SK-N-SH treated with all-trans-retinoic acid at 6 μM for 48 hours (cell line): ENCODE results near the gene IARS1.

ENCODE experiments used
- ATAC-seq: fragments of 200-7000 bp; cut with Tn5 transposase; 3 replicates; pipeline ENCODE4 v1.9.1; 2020; ENCODE audit warnings: mild to moderate bottlenecking, moderate library complexity
- ARNTL ChIP-seq: fragments of 450-650 bp; formaldehyde crosslinking; IDR thresholded peaks from 2 replicates; pipeline ENCODE4 v1.5.0; 2020; ENCODE audit warnings: low read depth, mild to moderate bottlenecking, moderate library complexity, borderline replicate concordance
- CSDC2 ChIP-seq: fragments of 250-450 bp; sonication (Bioruptor Pico); IDR thresholded peaks from 2 replicates; pipeline ENCODE4 v1.5.0; 2020; ENCODE audit warnings: mild to moderate bottlenecking, moderate library complexity
- ESRRG ChIP-seq: fragments of 250-450 bp; sonication (Bioruptor Pico); IDR thresholded peaks from 2 replicates; pipeline ENCODE4 v1.6.1; 2021; ENCODE audit warnings: mild to moderate bottlenecking
- GLIS3 ChIP-seq: fragments of 250-450 bp; sonication (Bioruptor Pico); IDR thresholded peaks from 2 replicates; pipeline ENCODE4 v1.5.0; 2020; ENCODE audit warnings: mild to moderate bottlenecking, moderate library complexity
- ISL1 ChIP-seq: fragments of 250-450 bp; sonication (Bioruptor Pico); IDR thresholded peaks from 2 replicates; pipeline ENCODE4 v2.1.2; 2022; ENCODE audit warnings: mild to moderate bottlenecking, moderate library complexity
- OSR1 ChIP-seq: fragments of 250-450 bp; sonication (Bioruptor Pico); IDR thresholded peaks from 2 replicates; pipeline ENCODE4 v1.8.0; 2022; ENCODE audit warnings: moderate library complexity, mild to moderate bottlenecking, inconsistent platforms
- PPARA ChIP-seq: fragments of 250-450 bp; sonication (Bioruptor Pico); IDR thresholded peaks from 2 replicates; pipeline ENCODE4 v1.5.0; 2020; ENCODE audit warnings: mild to moderate bottlenecking, borderline replicate concordance
- RARB ChIP-seq: fragments of 250-450 bp; sonication (Bioruptor Pico); IDR thresholded peaks from 2 replicates; pipeline ENCODE4 v1.8.0; 2021; ENCODE audit warnings: mild to moderate bottlenecking, moderate library complexity
- SNAI2 ChIP-seq: fragments of 250-450 bp; sonication (Bioruptor Pico); IDR thresholded peaks from 2 replicates; pipeline ENCODE4 v1.5.0; 2020; ENCODE audit warnings: mild to moderate bottlenecking, moderate library complexity
- TCF4 ChIP-seq: fragments of 250-450 bp; sonication (Bioruptor Pico); IDR thresholded peaks from 2 replicates; pipeline ENCODE4 v1.8.0; 2021; ENCODE audit warnings: mild to moderate bottlenecking, moderate library complexity, borderline replicate concordance
- TOX ChIP-seq: fragments of 250-450 bp; sonication (Bioruptor Pico); IDR thresholded peaks from 2 replicates; pipeline ENCODE4 v1.8.0; 2021; ENCODE audit warnings: mild to moderate bottlenecking, moderate library complexity, borderline replicate concordance
- ZC3H10 ChIP-seq: fragments of 250-450 bp; sonication (Bioruptor Pico); IDR thresholded peaks from 2 replicates; pipeline ENCODE4 v1.5.1; 2021; ENCODE audit warnings: mild to moderate bottlenecking, moderate library complexity
- ZFP3 ChIP-seq: fragments of 250-450 bp; sonication (Bioruptor Pico); IDR thresholded peaks from 2 replicates; pipeline ENCODE4 v1.5.0; 2020; ENCODE audit warnings: mild to moderate bottlenecking, moderate library complexity
- ZFP30 ChIP-seq: fragments of 450-650 bp; formaldehyde crosslinking; IDR thresholded peaks from 2 replicates; pipeline ENCODE4 v1.5.0; 2022; ENCODE audit warnings: mild to moderate bottlenecking, moderate library complexity
- ZNF565 ChIP-seq: fragments of 450-650 bp; formaldehyde crosslinking; conservative IDR thresholded peaks from 2 replicates; pipeline ENCODE4 v1.5.0; 2020; ENCODE audit warnings: low read depth, mild to moderate bottlenecking, moderate library complexity
- ZNF70 ChIP-seq: fragments of 450-650 bp; formaldehyde crosslinking; IDR thresholded peaks from 2 replicates; pipeline ENCODE4 v1.5.0; 2020; ENCODE audit warnings: mild to moderate bottlenecking, moderate library complexity
- ZNF8 ChIP-seq: fragments of 450-650 bp; formaldehyde crosslinking; IDR thresholded peaks from 2 replicates; pipeline ENCODE4 v1.5.0; 2020; ENCODE audit warnings: mild to moderate bottlenecking, moderate library complexity
- TF ChIP-seq, protein P1 (sequence below): fragments of 250-450 bp; sonication (Bioruptor Pico); IDR thresholded peaks from 2 replicates; pipeline ENCODE4 v1.8.0; 2021; ENCODE audit warnings: low read depth, mild to moderate bottlenecking, moderate library complexity, borderline replicate concordance
- TF ChIP-seq, protein P2 (sequence below): fragments of 250-450 bp; sonication (Bioruptor Pico); IDR thresholded peaks from 2 replicates; pipeline ENCODE4 v1.5.1; 2020; ENCODE audit warnings: low read depth, mild to moderate bottlenecking, moderate library complexity
- TF ChIP-seq, protein P3 (sequence below): fragments of 250-450 bp; sonication (Bioruptor Pico); IDR thresholded peaks from 2 replicates; pipeline ENCODE4 v1.8.0; 2020; ENCODE audit warnings: mild to moderate bottlenecking, moderate library complexity, borderline replicate concordance
- TF ChIP-seq, protein P4 (sequence below): fragments of 250-450 bp; sonication (Bioruptor Pico); IDR thresholded peaks from 2 replicates; pipeline ENCODE4 v1.5.0; 2020; ENCODE audit warnings: mild to moderate bottlenecking, moderate library complexity
- TF ChIP-seq, protein P5 (sequence below): fragments of 250-450 bp; sonication (Bioruptor Pico); IDR thresholded peaks from 2 replicates; pipeline ENCODE4 v1.5.1; 2021; ENCODE audit warnings: mild to moderate bottlenecking, moderate library complexity

IARS1 gene

DNA sequence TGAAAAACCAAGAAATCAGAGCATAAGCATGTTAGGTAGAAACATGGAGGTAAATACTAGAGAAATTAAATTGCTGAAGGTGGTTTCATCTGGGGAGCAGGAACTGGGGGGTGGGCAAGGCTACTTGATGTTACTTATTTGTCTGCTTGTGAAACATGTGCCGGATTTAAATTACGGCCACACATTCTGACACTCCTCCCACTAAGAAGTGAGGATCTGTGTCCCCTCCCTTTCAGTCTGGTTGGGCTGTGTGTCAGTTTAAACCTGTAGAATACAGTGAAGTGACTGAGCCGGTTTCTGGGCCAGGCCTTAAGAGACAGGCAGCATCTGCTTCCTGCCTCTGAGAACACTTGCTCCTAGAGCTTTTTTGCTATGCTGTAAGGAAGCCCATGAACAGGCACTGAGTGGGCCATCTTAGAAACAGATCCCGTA lies 2.3 kb upstream of the IARS1 start (continued):
- TF ChIP-seq, protein P1, sequence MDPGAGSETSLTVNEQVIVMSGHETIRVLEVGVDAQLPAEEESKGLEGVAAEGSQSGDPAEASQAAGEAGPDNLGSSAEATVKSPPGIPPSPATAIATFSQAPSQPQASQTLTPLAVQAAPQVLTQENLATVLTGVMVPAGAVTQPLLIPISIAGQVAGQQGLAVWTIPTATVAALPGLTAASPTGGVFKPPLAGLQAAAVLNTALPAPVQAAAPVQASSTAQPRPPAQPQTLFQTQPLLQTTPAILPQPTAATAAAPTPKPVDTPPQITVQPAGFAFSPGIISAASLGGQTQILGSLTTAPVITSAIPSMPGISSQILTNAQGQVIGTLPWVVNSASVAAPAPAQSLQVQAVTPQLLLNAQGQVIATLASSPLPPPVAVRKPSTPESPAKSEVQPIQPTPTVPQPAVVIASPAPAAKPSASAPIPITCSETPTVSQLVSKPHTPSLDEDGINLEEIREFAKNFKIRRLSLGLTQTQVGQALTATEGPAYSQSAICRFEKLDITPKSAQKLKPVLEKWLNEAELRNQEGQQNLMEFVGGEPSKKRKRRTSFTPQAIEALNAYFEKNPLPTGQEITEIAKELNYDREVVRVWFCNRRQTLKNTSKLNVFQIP (CRISPR knock-in tag) = no peak
- no peak for TF ChIP-seq SNAI2 (CRISPR knock-in tag)
- TF ChIP-seq PPARA (CRISPR knock-in tag) = no peak
- TF ChIP-seq TCF4 = no peak
- TF ChIP-seq ZC3H10 (CRISPR knock-in tag) = no peak
- no peak for TF ChIP-seq ESRRG
- TF ChIP-seq ZFP30 (CRISPR knock-in tag) = no peak
- TF ChIP-seq, all 23 proteins: peak for 0

DNA sequence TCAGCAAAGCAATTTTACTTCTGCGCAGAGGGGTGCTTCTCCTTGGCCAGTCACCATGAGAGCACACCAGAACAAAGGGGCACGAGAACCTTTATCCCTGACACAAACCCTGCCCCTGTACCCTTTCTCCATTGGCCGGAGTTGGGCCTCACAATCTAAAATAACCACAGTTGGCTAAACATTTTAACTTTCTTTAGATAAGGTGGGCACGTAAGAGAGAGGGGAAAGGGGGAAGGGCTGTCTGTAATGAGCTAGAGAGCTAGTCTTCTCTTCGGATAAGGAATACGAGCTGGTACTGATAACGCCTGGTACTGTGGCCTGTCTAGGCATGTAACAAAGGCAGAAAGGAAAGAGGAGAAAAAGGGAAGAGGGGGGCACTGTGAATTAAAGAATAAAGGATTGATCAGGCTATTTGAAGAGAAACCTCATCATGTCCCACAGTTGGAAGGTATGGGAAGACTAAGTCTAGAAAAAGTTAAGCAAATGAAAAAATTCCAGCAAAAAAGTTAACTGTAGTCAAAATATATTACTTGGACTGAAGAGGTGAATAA lies 1.8 kb upstream of the IARS1 start:
- TF ChIP-seq ISL1 (CRISPR knock-in tag) = no peak
- no peak for TF ChIP-seq CSDC2 (CRISPR knock-in tag)
- TF ChIP-seq ZFP3 (CRISPR knock-in tag) = no peak
- no peak for TF ChIP-seq ARNTL (CRISPR knock-in tag)
- ATAC-seq = no peak

DNA sequence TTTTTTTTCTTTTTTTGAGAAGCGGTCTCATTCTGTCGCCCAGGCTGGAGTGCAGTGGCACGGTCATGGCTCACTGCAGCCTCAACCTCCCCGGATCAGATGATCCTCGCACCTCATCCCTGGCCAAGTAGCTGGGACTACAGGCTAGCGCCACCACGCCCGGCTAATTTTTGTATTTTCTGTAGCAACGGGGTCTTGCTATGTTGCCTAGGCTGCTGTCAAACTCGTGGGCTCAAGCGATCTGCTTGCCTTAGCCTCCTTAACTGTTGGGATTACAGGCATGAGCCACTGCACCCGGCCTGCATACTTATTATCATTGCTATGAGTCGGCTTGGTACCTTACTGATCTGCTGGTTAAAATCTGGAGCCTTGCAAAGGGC lies 790 bp upstream of the IARS1 start:
- TF ChIP-seq OSR1 (CRISPR knock-in tag) (no peak), TOX (CRISPR knock-in tag) (no peak), ARNTL (CRISPR knock-in tag) (no peak), CSDC2 (CRISPR knock-in tag) (no peak), ZNF70 (CRISPR knock-in tag) (no peak), ZC3H10 (CRISPR knock-in tag) (no peak), ISL1 (CRISPR knock-in tag) (no peak), GLIS3 (no peak), PPARA (CRISPR knock-in tag) (no peak), ZNF565 (no peak), RARB (CRISPR knock-in tag) (no peak), ZNF8 (CRISPR knock-in tag) (no peak), ZFP30 (CRISPR knock-in tag) (no peak), ZFP3 (CRISPR knock-in tag) (no peak)
- TF ChIP-seq, protein P2, sequence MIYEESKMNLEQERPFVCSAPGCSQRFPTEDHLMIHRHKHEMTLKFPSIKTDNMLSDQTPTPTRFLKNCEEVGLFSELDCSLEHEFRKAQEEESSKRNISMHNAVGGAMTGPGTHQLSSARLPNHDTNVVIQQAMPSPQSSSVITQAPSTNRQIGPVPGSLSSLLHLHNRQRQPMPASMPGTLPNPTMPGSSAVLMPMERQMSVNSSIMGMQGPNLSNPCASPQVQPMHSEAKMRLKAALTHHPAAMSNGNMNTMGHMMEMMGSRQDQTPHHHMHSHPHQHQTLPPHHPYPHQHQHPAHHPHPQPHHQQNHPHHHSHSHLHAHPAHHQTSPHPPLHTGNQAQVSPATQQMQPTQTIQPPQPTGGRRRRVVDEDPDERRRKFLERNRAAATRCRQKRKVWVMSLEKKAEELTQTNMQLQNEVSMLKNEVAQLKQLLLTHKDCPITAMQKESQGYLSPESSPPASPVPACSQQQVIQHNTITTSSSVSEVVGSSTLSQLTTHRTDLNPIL (CRISPR knock-in tag) = no peak
- TF ChIP-seq, protein P3, sequence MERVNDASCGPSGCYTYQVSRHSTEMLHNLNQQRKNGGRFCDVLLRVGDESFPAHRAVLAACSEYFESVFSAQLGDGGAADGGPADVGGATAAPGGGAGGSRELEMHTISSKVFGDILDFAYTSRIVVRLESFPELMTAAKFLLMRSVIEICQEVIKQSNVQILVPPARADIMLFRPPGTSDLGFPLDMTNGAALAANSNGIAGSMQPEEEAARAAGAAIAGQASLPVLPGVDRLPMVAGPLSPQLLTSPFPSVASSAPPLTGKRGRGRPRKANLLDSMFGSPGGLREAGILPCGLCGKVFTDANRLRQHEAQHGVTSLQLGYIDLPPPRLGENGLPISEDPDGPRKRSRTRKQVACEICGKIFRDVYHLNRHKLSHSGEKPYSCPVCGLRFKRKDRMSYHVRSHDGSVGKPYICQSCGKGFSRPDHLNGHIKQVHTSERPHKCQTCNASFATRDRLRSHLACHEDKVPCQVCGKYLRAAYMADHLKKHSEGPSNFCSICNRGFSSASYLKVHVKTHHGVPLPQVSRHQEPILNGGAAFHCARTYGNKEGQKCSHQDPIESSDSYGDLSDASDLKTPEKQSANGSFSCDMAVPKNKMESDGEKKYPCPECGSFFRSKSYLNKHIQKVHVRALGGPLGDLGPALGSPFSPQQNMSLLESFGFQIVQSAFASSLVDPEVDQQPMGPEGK (CRISPR knock-in tag) = no peak
- TF ChIP-seq, protein P1 (CRISPR knock-in tag) = no peak
- TF ChIP-seq, protein P4, sequence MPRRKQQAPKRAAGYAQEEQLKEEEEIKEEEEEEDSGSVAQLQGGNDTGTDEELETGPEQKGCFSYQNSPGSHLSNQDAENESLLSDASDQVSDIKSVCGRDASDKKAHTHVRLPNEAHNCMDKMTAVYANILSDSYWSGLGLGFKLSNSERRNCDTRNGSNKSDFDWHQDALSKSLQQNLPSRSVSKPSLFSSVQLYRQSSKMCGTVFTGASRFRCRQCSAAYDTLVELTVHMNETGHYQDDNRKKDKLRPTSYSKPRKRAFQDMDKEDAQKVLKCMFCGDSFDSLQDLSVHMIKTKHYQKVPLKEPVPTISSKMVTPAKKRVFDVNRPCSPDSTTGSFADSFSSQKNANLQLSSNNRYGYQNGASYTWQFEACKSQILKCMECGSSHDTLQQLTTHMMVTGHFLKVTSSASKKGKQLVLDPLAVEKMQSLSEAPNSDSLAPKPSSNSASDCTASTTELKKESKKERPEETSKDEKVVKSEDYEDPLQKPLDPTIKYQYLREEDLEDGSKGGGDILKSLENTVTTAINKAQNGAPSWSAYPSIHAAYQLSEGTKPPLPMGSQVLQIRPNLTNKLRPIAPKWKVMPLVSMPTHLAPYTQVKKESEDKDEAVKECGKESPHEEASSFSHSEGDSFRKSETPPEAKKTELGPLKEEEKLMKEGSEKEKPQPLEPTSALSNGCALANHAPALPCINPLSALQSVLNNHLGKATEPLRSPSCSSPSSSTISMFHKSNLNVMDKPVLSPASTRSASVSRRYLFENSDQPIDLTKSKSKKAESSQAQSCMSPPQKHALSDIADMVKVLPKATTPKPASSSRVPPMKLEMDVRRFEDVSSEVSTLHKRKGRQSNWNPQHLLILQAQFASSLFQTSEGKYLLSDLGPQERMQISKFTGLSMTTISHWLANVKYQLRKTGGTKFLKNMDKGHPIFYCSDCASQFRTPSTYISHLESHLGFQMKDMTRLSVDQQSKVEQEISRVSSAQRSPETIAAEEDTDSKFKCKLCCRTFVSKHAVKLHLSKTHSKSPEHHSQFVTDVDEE (CRISPR knock-in tag) = no peak
- TF ChIP-seq, protein P5, sequence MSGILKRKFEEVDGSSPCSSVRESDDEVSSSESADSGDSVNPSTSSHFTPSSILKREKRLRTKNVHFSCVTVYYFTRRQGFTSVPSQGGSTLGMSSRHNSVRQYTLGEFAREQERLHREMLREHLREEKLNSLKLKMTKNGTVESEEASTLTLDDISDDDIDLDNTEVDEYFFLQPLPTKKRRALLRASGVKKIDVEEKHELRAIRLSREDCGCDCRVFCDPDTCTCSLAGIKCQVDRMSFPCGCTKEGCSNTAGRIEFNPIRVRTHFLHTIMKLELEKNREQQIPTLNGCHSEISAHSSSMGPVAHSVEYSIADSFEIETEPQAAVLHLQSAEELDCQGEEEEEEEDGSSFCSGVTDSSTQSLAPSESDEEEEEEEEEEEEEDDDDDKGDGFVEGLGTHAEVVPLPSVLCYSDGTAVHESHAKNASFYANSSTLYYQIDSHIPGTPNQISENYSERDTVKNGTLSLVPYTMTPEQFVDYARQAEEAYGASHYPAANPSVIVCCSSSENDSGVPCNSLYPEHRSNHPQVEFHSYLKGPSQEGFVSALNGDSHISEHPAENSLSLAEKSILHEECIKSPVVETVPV = no peak
- ATAC-seq = peak; percentile 40
